Esophagus (tissue), 2 donors: ENCODE data around the gene ZNF217. TPM values are rescaled to one million over a fixed set of nuclear protein-coding genes. Genes with fewer than 3 reads are reported as not detected.
"Not testable (repeated sequence)": the region's sequence is repeated elsewhere in the genome, so short reads cannot be mapped to it uniquely, and the experiment has no call there.

Experiments
- H3K27ac ChIP-seq, 2 donors: one replicate each; pipeline ENCODE4 v1.5.1; 2013; ENCODE audit warnings: low read depth in 2 of 2, mild to moderate bottlenecking in 2 of 2, inconsistent platforms in 1 of 2, low read length in 1 of 2, moderate library complexity in 1 of 2
- H3K27me3 ChIP-seq, 2 donors: one replicate each; pipeline ENCODE4 v1.6.1; 2013; ENCODE audit warnings: low read length in 2 of 2, control low read depth in 1 of 2, mild to moderate bottlenecking in 1 of 2; ENCODE audit not compliant: insufficient read depth in 2 of 2, control insufficient read depth in 1 of 2
- H3K36me3 ChIP-seq, 2 donors: one replicate each; pipeline ENCODE4 v1.6.1; 2013; ENCODE audit warnings: low read length in 1 of 2; ENCODE audit not compliant: control insufficient read depth in 2 of 2, insufficient read depth in 2 of 2
- H3K4me1 ChIP-seq, 2 donors: one replicate each; pipeline ENCODE4 v1.6.1; 2013; ENCODE audit warnings: low read length in 1 of 2; ENCODE audit not compliant: control insufficient read depth in 2 of 2, insufficient read depth in 2 of 2
- H3K4me3 ChIP-seq, 2 donors: one replicate each; pipeline ENCODE4 v1.5.1; 2013; ENCODE audit warnings: low read length in 2 of 2, mild to moderate bottlenecking in 2 of 2, low read depth in 1 of 2, moderate library complexity in 1 of 2
- H3K9me3 ChIP-seq, 2 donors: one replicate each; pipeline ENCODE4 v1.6.1; 2013; ENCODE audit warnings: mild to moderate bottlenecking in 2 of 2, low read depth in 1 of 2, low read length in 1 of 2, moderate library complexity in 1 of 2; ENCODE audit not compliant: control insufficient read depth in 2 of 2, insufficient read depth in 1 of 2
- WGBS, 2 donors: extraction: QIAGEN DNeasy Blood & Tissue Kit; methylation state at CpG; one replicate each; pipeline ENCODE4 v1.1.7; 2013; 5-methylcytosine and 5-hydroxymethylcytosine counted together
- polyA plus RNA-seq, 2 donors: library from polyadenylated mRNA; stranded (reverse); fragments of 200-250 nt; gene quantifications; one replicate each; pipeline ENCODE4 v1.2.3, GENCODE V29; 2013
- donor health status: healthy with polysubstance abuse.
- donor health status: Bipolar disorder and iron deficiency.

ZNF217 gene
- polyA plus RNA-seq, 2 donors: 8.2 to 9.0 TPM

GRCh38 chr20:53550280-53551187 lies 43.1 kb downstream of the ZNF217 start:
- no peaks in the 10 kb centered on the region for H3K4me1 ChIP-seq
- 79 to 80% methylated on average over 11 of the region's 11 CpGs for WGBS, 2 donors
- no peak overlapping the region for H3K27ac ChIP-seq
- H3K9me3 ChIP-seq: no peaks in the 10 kb centered on the region
- no peaks in the 10 kb centered on the region for H3K27me3 ChIP-seq
- no peak overlapping the region for H3K4me3 ChIP-seq
- no peaks in the 10 kb centered on the region for H3K36me3 ChIP-seq

- no peaks in the 10 kb centered on the region for H3K27me3 ChIP-seq
- H3K27ac ChIP-seq: no peak overlapping the region
- 32 to 39% methylated on average over 7 of the region's 7 CpGs for WGBS, 2 donors
- no peaks in the 10 kb centered on the region for H3K9me3 ChIP-seq
- H3K4me3 ChIP-seq: no peak overlapping the region
- no peaks in the 10 kb centered on the region for H3K4me1 ChIP-seq
- H3K36me3 ChIP-seq: no peaks in the 10 kb centered on the region
These were observed 45.9 kb downstream of the ZNF217 start for GRCh38 chr20:53547664-53548239.

GRCh38 chr20:53539516-53539915 lies 54.1 kb downstream of the ZNF217 start:
- no peaks in the 10 kb centered on the region for H3K27me3 ChIP-seq
- 54 to 56% methylated on average over 4 of the region's 4 CpGs for WGBS, 2 donors
- no peaks in the 10 kb centered on the region for H3K4me1 ChIP-seq
- no peak overlapping the region for H3K4me3 ChIP-seq
- no peak overlapping the region for H3K27ac ChIP-seq
- no peaks in the 10 kb centered on the region for H3K36me3 ChIP-seq
- H3K9me3 ChIP-seq: no peaks in the 10 kb centered on the region

GRCh38 chr20:53536382-53536781 lies 57.3 kb downstream of the ZNF217 start:
- H3K36me3 ChIP-seq, H3K4me3 ChIP-seq, H3K9me3 ChIP-seq, H3K27ac ChIP-seq, H3K4me1 ChIP-seq, H3K27me3 ChIP-seq: not testable (repeated sequence)
- WGBS, 2 donors: 78 to 79% methylated on average over 3 of the region's 3 CpGs

DNA sequence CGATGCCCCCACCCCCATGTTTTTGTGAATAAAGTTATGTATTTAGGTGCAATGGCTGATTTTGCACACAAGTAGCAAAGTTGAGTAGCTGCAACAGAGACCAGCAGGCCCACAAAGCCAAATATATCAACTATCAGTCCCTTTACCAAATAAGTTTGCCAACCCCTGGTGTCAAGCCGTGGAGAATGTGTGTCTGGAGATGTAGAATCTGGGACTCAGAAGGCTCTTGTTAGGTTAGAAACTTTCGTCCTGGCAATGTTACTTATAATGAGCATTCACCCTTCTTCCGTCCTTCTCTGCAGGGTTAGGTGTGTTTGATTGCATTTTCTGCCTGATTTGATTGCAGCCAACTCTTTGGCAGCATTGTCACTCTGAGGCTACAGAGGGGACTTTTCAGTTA lies 57.8 kb downstream of the ZNF217 start:
- no peak overlapping the region for H3K4me3 ChIP-seq
- no peaks in the 10 kb centered on the region for H3K36me3 ChIP-seq
- no peak overlapping the region for H3K27ac ChIP-seq
- WGBS, 2 donors: 74 to 84% methylated on average over 4 of the region's 4 CpGs
- no peaks in the 10 kb centered on the region for H3K9me3 ChIP-seq
- H3K4me1 ChIP-seq: no peaks in the 10 kb centered on the region
- H3K27me3 ChIP-seq: no peaks in the 10 kb centered on the region

DNA sequence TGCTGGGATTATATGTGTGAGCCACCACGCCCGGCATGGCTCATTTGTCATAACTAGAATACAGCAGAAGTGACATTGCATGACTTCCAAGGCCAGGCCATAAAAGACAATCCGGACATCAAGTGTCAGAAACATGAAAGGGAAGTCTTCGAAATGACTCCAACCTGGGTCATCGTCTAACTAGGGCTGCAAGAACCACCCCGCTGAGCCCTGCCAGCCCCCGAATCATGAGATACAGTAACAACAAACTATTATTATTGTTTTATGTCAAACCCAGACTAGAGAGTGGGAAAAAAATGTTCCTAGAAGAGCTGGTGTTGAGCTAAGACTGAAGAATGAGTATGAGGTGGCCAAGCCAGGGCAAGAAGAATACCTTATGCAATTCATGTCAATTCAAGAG lies 59.6 kb downstream of the ZNF217 start:
- 86 to 87% methylated on average over 7 of the region's 7 CpGs for WGBS, 2 donors

GRCh38 chr20:53533500-53533899 lies 60.1 kb downstream of the ZNF217 start:
- Histone ChIP-seq H3K27ac (no peak overlapping the region), H3K4me1 (no peaks in the 10 kb centered on the region), H3K4me3 (no peak overlapping the region), H3K27me3 (no peaks in the 10 kb centered on the region), H3K9me3 (no peaks in the 10 kb centered on the region), H3K36me3 (no peaks in the 10 kb centered on the region)
- WGBS, 2 donors: 97 to 100% methylated on average over 1 of the region's 1 CpG

More for the DNA sequence above, 59.6 kb downstream of the ZNF217 start:
- H3K4me1 ChIP-seq: no peaks in the 10 kb centered on the region
- H3K27ac ChIP-seq: no peak overlapping the region
- no peaks in the 10 kb centered on the region for H3K27me3 ChIP-seq
- H3K36me3 ChIP-seq: no peaks in the 10 kb centered on the region
- no peaks in the 10 kb centered on the region for H3K9me3 ChIP-seq
- H3K4me3 ChIP-seq: no peak overlapping the region

DNA sequence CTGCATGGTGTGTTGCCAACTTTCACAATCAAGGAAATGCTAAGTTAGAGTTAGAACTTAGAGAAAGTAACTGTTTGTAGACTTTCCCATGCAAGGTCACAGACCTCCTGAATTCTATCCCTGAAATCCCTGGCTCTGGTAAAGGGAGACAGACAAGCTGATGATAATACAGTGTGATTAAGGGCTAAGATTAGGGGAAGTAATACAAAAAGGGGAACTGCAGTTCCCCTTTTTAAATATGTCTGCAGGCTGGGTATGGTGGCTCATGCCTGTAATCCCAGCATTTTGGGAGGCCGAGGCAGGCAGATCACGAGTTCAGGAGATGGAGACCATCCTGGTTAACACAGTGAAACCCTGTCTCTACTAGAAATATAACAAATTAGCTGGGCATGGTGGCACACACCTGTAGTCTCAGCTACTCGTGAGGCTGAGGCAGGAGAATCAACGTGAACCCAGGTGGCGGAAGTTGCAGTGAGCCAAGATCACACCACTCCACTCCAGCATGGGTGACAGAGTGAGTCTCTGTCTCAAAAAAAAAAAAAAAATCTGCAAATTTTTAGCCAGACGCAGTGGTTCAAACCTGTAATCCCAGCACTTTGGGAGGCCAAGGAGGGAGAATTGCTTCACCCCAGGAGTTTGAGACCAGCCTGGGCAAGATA lies 60.9 kb downstream of the ZNF217 start:
- not testable (repeated sequence) for H3K36me3 ChIP-seq, H3K27me3 ChIP-seq, H3K9me3 ChIP-seq, H3K4me1 ChIP-seq, H3K4me3 ChIP-seq, H3K27ac ChIP-seq
- 86 to 89% methylated on average over 6 of the region's 6 CpGs for WGBS, 2 donors

GRCh38 chr20:53530440-53530839 lies 63.2 kb downstream of the ZNF217 start:
- H3K4me1 ChIP-seq: no peaks in the 10 kb centered on the region
- no peaks in the 10 kb centered on the region for H3K27me3 ChIP-seq
- H3K36me3 ChIP-seq: no peaks in the 10 kb centered on the region
- WGBS, 2 donors: 75 to 76% methylated on average over 2 of the region's 2 CpGs
- H3K9me3 ChIP-seq: no peaks in the 10 kb centered on the region
- H3K27ac ChIP-seq: no peak overlapping the region
- H3K4me3 ChIP-seq: no peak overlapping the region
